ENCODE results near the gene TOPBP1.
"Not testable (repeated sequence)": the region's sequence is repeated elsewhere in the genome, so short reads cannot be mapped to it uniquely, and the experiment has no call there.

TOPBP1 gene

DNA sequence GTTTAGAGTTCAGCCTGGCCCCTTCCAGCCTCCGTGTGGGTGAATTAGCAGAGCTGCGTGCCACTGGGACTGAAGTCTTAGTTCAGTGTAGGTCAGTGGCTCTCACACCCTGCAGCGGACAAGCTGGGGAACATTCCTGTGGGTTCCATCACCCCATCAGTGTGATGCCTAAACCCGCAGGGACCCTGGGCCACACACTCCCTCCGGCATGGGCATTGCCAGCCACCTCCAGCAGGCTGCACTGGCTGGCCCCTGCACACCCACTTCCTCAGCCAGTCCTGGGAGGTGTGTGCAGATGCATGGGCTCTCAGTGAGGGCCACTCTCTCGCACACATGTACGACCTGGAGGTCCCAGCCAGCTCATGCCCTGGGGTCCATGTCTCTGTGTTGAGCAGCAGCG, 32.1 kb upstream of the TOPBP1 start:
- FAIRE-seq (no peak), DNase-seq (ENCODE audit: insufficient read length, low spot score) (no peak)
- TF ChIP-seq, protein P1, sequence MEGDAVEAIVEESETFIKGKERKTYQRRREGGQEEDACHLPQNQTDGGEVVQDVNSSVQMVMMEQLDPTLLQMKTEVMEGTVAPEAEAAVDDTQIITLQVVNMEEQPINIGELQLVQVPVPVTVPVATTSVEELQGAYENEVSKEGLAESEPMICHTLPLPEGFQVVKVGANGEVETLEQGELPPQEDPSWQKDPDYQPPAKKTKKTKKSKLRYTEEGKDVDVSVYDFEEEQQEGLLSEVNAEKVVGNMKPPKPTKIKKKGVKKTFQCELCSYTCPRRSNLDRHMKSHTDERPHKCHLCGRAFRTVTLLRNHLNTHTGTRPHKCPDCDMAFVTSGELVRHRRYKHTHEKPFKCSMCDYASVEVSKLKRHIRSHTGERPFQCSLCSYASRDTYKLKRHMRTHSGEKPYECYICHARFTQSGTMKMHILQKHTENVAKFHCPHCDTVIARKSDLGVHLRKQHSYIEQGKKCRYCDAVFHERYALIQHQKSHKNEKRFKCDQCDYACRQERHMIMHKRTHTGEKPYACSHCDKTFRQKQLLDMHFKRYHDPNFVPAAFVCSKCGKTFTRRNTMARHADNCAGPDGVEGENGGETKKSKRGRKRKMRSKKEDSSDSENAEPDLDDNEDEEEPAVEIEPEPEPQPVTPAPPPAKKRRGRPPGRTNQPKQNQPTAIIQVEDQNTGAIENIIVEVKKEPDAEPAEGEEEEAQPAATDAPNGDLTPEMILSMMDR (IDR thresholded peaks at IDR 0.05; ENCODE audit: insufficient read depth, missing control alignments) = no peak

DNA sequence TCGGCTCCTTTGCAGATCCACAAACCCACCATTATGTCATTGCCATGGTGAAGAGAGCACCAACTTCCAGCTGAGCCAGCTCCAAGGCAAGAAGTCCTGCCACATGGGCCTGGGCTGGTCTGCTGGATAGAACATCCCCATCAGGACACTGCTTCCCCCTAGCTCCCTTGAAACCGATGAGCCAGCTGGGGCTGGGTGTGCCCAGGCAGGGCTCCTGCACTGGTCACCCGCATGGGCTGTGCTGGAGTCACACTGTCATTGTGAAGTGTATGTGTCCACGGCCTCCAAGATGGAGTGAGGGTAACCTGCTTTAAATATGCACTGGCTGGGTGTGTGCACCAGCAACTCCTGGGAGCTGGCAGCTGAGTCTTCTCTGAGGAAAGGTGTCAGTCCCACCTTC, 31.0 kb upstream of the TOPBP1 start:
- FAIRE-seq (no peak), DNase-seq (ENCODE audit: insufficient read length, low spot score) (no peak)
- TF ChIP-seq, protein P1 (IDR thresholded peaks at IDR 0.05; ENCODE audit: insufficient read depth, missing control alignments) = no peak

DNA sequence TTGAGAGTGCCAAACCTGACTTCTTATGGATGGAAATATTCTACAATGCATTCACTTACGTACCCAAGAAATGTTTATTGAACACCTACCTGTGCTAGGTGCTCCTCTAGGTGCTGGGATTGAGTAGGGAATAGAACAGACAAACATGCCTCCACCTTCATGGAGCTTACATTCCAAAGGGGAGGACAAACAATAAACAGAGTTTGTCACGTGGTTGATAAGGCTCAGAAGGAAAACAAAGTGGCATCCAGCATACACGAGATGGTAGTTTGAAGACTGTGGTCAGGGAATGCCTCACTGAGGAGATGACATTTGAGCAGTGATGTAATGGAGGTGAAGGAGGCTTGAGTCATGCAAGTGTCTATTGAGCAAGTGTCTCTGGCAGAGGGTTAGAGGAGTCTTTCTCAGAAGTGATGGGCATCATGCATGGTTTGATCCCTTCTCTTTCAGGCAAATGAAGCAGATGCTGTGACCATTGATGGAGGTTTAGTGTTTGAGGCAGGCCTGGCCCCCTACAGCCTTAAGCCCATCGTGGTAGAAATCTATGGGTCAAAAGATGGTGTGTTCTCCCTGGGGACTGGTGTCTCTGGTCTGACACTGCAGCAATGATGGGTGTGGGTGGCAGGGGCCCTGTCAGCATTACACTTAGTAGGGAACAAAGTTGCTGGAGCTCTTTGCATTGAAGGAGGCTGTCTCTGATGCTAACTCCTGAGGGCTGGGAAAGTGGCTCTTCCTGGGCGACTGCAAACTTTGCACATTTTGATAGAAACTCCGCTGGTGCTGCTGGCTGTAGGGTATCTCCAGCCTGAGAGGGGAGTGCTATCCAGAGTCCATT, 29.7 kb upstream of the TOPBP1 start:
- TF ChIP-seq, protein P1 (IDR thresholded peaks at IDR 0.05; ENCODE audit: insufficient read depth, missing control alignments) = no peak
- no peak for FAIRE-seq
- no peak for DNase-seq (ENCODE audit: insufficient read length, low spot score)

DNA sequence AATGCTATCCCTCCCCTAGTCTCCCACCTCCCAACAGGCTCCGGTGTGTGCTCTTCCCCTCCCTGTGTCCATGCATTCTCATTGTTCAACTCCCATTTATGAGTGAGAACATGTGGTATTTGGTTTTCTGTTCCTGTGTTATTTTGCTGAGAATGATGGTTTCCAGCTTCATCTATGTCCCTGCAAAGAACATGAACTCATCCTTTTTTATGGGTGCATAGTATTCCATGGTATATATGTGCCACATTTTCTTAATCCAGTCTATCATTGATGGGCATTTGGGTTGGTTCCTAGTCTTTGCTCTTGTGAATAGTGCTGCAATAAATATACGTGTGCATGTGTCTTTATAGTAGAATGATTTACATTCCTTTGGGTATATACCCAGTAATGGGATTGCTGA, 16.3 kb upstream of the TOPBP1 start:
- not testable (repeated sequence) for DNase-seq (ENCODE audit: insufficient read length, low spot score); FAIRE-seq

DNA sequence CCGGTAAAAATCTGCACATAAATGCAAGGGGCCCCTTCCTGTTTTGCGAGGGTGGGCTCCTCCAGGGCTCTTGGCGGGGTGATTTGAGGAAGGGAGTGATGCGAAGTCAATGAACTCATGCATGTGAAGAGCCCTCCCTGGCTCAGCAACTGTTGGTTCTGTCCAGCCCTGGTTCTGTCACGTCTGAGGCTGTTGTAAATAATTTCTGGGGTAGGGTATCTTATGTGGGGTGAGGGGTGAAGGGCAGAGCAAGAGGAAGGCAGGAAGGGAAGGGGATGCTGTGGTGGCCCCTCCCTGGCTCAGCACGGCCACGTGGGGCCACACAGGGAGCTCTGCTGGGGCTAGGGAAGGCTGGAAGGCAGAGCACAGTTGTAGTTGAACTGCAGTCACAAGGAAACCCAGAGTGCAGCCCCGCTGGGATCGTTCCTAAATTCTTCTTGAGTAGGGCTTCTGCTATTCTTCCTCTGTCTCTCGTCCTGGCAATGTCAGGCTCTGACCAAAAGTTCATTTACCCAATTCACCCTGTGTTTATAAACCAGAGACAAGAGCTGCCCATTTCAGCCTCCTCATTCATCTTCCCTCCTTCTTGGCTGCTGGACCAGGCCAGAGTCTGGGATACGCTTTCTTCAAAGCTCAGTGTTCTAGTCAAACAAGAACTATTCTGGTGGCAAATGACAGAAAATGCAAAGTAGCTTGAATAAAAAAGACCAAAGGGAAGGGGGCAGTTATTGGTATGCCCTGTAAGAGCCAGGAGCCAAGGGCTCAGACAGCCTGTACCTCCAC, 14.8 kb upstream of the TOPBP1 start:
- TF ChIP-seq, protein P1 (IDR thresholded peaks at IDR 0.05; ENCODE audit: insufficient read depth, missing control alignments) = no peak
- DNase-seq (ENCODE audit: insufficient read length, low spot score) (no peak), FAIRE-seq (no peak)

DNA sequence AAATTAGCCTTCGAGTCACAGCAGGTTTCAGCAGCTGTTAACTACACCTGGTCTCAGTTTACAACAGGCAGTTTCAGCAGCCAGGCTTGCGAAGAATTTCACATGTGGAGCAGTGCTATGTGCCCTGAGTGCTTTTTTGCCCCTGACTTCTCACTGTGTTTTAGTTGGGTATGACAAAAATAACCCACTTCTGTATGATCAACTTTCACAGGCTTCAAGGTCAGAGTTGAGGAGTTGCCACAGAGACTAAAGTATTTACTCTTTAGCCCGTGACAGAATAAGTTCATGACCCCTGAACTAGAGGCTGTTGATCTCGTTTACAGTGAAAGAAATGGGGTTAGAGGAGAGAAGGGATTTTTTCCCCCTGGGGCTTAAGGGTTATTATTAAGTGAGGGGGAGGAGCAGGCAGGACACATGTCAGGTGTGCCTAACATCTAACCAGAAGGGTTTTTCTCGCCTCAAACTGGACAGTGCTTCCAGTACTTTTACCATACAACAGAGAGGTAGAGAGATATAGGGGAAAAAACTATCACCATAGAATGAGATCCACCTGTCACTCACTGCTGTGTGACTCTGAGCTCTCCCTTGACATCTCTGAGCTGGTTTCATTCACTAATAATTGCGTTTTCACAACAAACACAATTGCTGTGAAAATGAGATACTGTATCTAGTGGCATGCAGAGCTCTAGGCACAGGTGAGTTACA, 14.0 kb upstream of the TOPBP1 start:
- FAIRE-seq (no peak), DNase-seq (ENCODE audit: insufficient read length, low spot score) (no peak)
- TF ChIP-seq, protein P1 (IDR thresholded peaks at IDR 0.05; ENCODE audit: insufficient read depth, missing control alignments) = no peak

DNA sequence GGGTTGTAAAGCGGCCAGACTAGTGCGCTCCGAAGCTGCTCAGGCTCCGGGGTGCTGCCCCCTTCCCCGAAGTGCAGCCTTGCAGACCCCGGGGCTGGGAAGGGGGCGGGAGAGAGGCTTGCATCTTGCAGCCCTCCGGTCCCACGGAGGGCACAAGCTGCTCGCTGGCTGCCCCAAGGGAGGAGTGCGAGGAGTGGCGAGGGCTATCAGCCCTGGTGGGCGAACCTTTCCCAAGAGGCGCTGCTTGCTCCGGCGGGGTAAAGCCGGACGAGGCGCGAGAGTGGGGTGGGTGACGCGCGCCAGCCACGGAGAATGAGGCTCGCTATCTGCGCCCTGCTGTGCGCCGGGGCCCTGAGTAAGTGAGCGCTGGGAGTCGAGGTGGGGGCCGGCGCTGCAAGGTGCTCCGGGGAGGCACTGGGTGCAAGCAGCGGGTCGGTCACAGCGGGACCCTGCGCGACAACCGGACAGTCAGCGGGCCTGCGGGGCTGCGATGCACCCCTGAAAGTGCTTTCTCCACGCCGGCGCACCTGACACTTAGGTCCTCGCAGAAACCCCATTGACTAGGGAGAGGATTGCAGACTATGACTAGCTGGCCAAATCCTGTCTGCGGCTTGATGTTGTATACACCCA, 12.7 kb upstream of the TOPBP1 start:
- FAIRE-seq (no peak), DNase-seq (ENCODE audit: insufficient read length, low spot score) (no peak)
- TF ChIP-seq, protein P1 (IDR thresholded peaks at IDR 0.05; ENCODE audit: insufficient read depth, missing control alignments) = no peak
